ENCODE measurements around the gene FPR2. TPM values are rescaled to one million over a fixed set of nuclear protein-coding genes. Genes with fewer than 3 reads are reported as not detected.

The FPR2 gene
- total and polyA plus RNA-seq, 4 donors, result 0.79 to 234 (median 28.8) TPM

DNA sequence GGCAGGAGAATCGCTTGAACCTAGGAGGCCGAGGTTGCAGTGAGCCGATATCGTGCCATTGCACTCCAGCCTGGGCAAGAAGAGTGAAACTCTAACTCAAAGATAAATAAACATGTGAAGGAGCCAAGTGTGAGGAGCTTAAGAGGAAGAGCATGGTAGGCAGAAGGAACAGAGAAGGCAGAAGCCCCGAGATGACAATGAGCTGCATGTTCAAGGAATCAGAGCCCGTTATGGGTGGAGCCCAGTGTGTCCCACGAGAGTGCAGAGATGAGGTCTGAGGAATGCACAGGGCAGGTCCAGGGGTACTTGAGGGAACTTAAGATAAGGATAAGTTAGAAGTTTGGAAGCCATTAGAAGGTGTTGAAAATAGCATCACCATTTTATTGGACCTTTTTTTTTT lies 716 bp downstream of the FPR2 start:
- no peak for DNase-seq
- no peak overlapping the region for H3K4me3 ChIP-seq
- 72% methylated on average over 7 of the region's 7 CpGs for WGBS, 2 donors
- TF ChIP-seq, protein P1, sequence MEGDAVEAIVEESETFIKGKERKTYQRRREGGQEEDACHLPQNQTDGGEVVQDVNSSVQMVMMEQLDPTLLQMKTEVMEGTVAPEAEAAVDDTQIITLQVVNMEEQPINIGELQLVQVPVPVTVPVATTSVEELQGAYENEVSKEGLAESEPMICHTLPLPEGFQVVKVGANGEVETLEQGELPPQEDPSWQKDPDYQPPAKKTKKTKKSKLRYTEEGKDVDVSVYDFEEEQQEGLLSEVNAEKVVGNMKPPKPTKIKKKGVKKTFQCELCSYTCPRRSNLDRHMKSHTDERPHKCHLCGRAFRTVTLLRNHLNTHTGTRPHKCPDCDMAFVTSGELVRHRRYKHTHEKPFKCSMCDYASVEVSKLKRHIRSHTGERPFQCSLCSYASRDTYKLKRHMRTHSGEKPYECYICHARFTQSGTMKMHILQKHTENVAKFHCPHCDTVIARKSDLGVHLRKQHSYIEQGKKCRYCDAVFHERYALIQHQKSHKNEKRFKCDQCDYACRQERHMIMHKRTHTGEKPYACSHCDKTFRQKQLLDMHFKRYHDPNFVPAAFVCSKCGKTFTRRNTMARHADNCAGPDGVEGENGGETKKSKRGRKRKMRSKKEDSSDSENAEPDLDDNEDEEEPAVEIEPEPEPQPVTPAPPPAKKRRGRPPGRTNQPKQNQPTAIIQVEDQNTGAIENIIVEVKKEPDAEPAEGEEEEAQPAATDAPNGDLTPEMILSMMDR (IDR thresholded peaks at IDR 0.05; ENCODE audit: control extremely low read depth, extremely low read depth), result no peak
- H3K9me3 ChIP-seq (ENCODE audit: control insufficient read depth in 4 of 4, insufficient read depth in 3 of 4, low read length in 3 of 4), result no peaks in the 10 kb centered on the region
- no peak overlapping the region for H3K9ac ChIP-seq (ENCODE audit: insufficient read depth in 1 of 2, low read length in 2 of 2)
- H3K27me3 ChIP-seq (ENCODE audit: control insufficient read depth in 3 of 3, insufficient read depth in 3 of 3, low read length in 2 of 3), result peaks cover 0 to 12% (median 4%) of the 10 kb centered on the region in 3 donors
- no peak overlapping the region for H3K27ac ChIP-seq (ENCODE audit: low read depth in 1 of 2, low read length in 1 of 2)
- ATAC-seq (ENCODE audit: insufficient read depth, low FRiP score), result peak; percentile 41
- no peaks in the 10 kb centered on the region for H3K4me1 ChIP-seq (ENCODE audit: control insufficient read depth in 5 of 5, insufficient read depth in 5 of 5, low read length in 5 of 5)
- no peaks in the 10 kb centered on the region for H3K36me3 ChIP-seq (ENCODE audit: control insufficient read depth in 4 of 4, insufficient read depth in 4 of 4, low read length in 4 of 4)

DNA sequence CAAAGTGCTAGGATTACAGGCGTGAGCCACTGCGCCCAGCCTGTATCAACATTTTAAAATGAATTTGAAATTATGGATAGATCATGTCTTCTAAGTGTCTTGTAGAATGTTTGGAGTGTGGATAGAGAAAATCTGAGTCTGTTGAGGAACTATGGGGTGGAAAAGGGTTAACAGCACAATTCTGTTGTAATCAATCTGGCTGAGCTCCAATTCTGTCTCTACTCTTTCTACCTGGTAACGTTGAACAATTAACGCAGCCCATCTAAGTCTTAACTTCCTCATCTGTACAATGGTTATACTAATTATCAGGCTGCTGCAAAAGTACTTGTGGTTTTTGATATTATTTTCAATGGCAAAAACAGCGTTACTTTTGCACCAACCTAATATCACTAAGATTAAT lies 4.1 kb downstream of the FPR2 start:
- ATAC-seq (ENCODE audit: insufficient read depth, low FRiP score), result no peak
- Histone ChIP-seq H3K4me1 (ENCODE audit: control insufficient read depth in 5 of 5, insufficient read depth in 5 of 5, low read length in 5 of 5) (no peaks in the 10 kb centered on the region), H3K9me3 (ENCODE audit: control insufficient read depth in 4 of 4, insufficient read depth in 3 of 4, low read length in 3 of 4) (peaks cover 0 to 9% (median 0%) of the 10 kb centered on the region in 4 donors), H3K9ac (ENCODE audit: insufficient read depth in 1 of 2, low read length in 2 of 2) (no peak overlapping the region), H3K27me3 (ENCODE audit: control insufficient read depth in 3 of 3, insufficient read depth in 3 of 3, low read length in 2 of 3) (peaks cover 0 to 15% (median 4%) of the 10 kb centered on the region in 3 donors), H3K27ac (ENCODE audit: low read depth in 1 of 2, low read length in 1 of 2) (no peak overlapping the region), H3K4me3 (no peak overlapping the region), H3K36me3 (ENCODE audit: control insufficient read depth in 4 of 4, insufficient read depth in 4 of 4, low read length in 4 of 4) (no peaks in the 10 kb centered on the region)
- 44% methylated on average over 5 of the region's 5 CpGs for WGBS, 2 donors
- TF ChIP-seq, protein P1 (IDR thresholded peaks at IDR 0.05; ENCODE audit: control extremely low read depth, extremely low read depth), result no peak
- DNase-seq, result no peak

DNA sequence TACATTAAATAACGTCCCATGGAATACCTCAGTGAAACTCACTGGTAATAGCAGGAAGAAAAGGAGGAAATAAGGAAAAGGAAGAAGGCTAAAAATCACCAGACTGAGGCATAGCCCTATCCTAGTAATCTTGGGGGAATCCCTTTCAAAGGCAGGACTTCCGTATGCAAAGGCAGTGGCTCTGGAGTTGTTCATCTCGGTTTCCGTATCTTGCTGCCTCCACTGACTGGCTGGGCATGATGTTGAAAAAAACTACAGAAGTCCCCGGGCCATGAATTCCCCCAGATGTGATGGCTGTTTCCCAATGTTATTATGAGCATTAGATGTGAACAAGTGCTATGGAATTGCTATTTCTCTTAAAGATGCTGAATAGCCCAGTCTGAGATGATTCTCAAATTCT lies 5.5 kb downstream of the FPR2 start:
- DNase-seq (no peak), ATAC-seq (ENCODE audit: insufficient read depth, low FRiP score) (no peak)
- Histone ChIP-seq H3K27ac (ENCODE audit: low read depth in 1 of 2, low read length in 1 of 2) (no peak overlapping the region), H3K9ac (ENCODE audit: insufficient read depth in 1 of 2, low read length in 2 of 2) (no peak overlapping the region), H3K9me3 (ENCODE audit: control insufficient read depth in 4 of 4, insufficient read depth in 3 of 4, low read length in 3 of 4) (peaks cover 0 to 9% (median 0%) of the 10 kb centered on the region in 4 donors), H3K27me3 (ENCODE audit: control insufficient read depth in 3 of 3, insufficient read depth in 3 of 3, low read length in 2 of 3) (peaks cover 0 to 15% (median 5%) of the 10 kb centered on the region in 3 donors), H3K36me3 (ENCODE audit: control insufficient read depth in 4 of 4, insufficient read depth in 4 of 4, low read length in 4 of 4) (no peaks in the 10 kb centered on the region), H3K4me1 (ENCODE audit: control insufficient read depth in 5 of 5, insufficient read depth in 5 of 5, low read length in 5 of 5) (no peaks in the 10 kb centered on the region), H3K4me3 (no peak overlapping the region)
- TF ChIP-seq, protein P1 (IDR thresholded peaks at IDR 0.05; ENCODE audit: control extremely low read depth, extremely low read depth), result no peak
- 51 to 60% methylated on average over 5 of the region's 5 CpGs for WGBS, 2 donors
